Pons (tissue), 1 donor: Measurements from ENCODE around the gene NLRP1.

Source experiments
- DNase-seq: peaks from one replicate; pipeline ENCODE4 v3.0.0-alpha.2; 2016; ENCODE audit warnings: low spot score

The NLRP1 gene

DNA sequence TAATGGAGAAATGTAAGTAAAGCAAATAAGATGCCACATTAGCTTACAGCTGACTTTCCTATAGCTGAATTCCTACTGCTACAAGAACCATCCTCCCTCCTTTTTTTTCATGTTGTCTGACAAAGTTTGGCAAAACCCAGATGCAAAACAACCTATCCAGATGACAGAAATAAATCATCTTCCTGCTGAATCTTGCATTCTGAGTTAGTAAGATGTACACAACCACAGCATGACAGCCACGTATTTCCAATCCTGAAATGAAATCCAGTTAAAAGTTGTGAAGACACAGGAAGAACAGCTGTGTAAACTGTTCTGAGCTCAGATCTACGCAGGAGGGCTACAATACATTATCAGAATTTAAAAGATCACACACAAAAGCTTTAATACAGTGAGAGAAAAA is 110.4 kb downstream of the NLRP1 start:
- DNase-seq: no peak

DNA sequence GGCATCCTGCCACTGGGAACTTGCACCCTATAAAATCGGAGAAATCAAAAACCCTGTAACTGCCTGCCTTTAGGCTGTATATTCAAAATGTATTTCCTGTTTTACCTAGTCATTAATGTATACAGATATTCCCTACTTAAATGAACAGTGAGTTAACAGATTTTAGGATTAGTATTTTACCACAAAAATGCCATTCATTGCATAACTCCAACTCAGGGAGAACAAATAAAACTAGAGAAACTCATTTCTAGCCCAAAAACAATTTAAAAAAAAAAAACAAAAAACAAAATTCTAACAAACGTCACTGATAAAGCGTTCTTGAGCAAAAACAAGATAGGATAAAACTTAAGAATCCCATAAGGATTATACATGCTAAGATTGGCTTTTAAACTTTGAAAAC is 111.8 kb downstream of the NLRP1 start:
- no peak for DNase-seq

DNA sequence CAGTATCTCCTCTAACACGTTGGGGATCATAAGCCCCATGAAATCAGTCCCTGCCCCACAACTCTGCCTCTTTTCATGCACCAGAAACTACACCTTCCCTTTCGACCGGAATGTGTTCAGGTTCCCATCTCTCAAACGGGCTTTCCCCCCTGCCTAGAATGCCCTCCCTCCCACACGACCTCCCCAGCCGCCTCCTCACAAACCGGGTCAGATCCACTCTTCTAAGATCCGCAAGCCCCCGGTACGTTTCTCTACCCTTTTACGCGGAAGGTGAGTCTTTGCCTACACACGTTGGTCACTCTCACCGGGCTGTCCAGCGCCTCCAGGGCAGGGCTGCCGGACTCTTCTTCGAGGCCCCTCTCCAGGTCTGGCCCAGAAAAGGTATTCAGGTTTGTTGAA is 116.2 kb downstream of the NLRP1 start:
- no peak for DNase-seq

DNA sequence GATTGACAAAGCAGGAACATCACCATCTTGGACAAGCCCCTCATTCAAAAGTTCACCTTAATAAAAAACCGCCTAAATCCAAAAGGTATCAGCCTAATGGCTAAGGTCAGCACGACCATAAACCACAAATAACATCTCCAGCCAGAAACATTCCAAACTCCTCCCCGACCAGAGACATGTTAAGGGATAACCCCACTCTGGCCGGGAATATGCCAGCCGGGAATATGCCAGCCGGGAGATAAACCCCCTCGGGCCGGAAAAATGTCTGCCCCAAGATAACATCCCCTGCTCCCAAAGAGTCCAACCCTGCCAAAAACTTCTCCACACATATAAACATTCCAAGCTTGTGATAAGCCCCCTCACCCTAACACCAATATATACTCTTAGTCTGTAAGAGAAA is 116.9 kb downstream of the NLRP1 start:
- no peak for DNase-seq

DNA sequence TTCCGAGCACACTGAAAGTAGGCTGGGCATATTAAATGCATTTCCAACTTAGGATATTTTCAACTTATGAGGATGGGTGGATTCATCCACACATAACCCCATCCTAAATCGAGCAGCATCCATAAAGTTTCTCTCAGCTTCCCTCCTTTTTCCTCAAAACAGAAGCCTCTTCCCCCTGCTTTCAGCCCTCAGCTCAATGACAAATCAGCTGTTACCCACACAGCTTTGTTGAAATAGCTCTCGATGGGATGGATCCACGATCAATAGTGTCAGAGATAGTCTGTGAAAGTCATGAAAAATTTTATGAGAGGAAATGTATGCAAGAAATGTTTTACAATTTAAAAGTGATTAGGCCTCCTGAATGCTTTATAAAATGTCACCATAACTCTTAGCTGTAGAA is 118.0 kb downstream of the NLRP1 start:
- DNase-seq: no peak

DNA sequence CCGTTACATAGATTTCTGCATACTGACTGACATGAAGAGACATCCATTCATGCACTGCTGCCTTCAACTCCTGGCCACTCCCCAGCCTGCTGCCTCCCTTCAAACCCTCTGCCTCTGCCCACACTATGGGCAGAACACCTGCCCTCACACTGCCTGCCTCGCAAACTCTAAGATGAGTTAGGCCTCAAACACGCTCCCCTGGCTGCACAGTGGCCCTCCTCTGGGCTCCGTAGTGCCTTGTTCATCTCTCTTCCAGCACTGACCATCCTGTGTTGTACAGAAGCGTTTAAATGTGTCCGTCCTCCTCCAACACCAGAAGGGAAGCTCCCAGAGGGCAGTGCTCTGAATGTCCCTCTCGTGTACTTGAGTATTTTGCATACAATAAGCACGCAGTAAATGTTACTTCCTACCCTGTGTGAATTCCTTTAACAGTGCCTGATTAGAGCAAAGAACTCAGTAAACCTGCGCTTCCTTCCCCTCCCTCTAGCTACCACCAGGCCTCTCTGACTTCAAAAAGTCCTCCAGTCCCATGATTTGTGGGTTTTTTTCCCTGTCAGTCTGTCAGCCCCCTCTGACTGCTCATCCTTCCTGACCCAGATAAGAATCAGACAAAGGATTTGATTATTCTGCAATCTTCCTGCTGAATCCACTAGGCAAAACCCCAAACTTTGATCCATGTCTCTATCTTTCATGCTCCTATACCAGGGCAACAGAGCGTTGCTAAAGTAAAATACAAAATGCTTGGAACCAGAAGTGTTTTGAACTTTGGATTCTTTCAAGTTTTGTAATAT is 119.4 kb downstream of the NLRP1 start:
- DNase-seq: no peak
